ENCODE measurements around the gene GSDME. TPM values are rescaled to one million over a fixed set of nuclear protein-coding genes. Genes with fewer than 3 reads are reported as not detected.
A peak's percentile ranks its signal among the peaks of the same experiment; 100 is the strongest.

GSDME gene
- total RNA-seq, 2 donors from 2014 or later, result 0.50 to 1.6 TPM

GRCh38 chr7:24715661-24716479, 41.4 kb downstream of the GSDME start:
- H3K4me1 Mint-ChIP-seq, result peaks cover 14% of the 10 kb centered on the region
- no peak overlapping the region for H3K4me3 Mint-ChIP-seq
- H3K27me3 Mint-ChIP-seq, result peaks cover 15% of the 10 kb centered on the region
- no peaks in the 10 kb centered on the region for H3K9me3 Mint-ChIP-seq
- no peaks in the 10 kb centered on the region for H3K36me3 Mint-ChIP-seq (ENCODE audit: low read depth)
- ATAC-seq (replicated peaks), result peak; percentile 52
- no peak overlapping the region for H3K27ac Mint-ChIP-seq

GRCh38 chr7:24715171-24715570, 42.1 kb downstream of the GSDME start:
- Mint-ChIP-seq H3K36me3 (ENCODE audit: low read depth) (no peaks in the 10 kb centered on the region), H3K9me3 (no peaks in the 10 kb centered on the region), H3K4me3 (no peak overlapping the region), H3K27ac (no peak overlapping the region), H3K4me1 (peaks cover 14% of the 10 kb centered on the region), H3K27me3 (peaks cover 12% of the 10 kb centered on the region)
- peak; percentile 19 for ATAC-seq (replicated peaks)

- H3K27me3 Mint-ChIP-seq, result peaks cover 12% of the 10 kb centered on the region
- no peak overlapping the region for H3K4me3 Mint-ChIP-seq
- H3K36me3 Mint-ChIP-seq (ENCODE audit: low read depth), result no peaks in the 10 kb centered on the region
- ATAC-seq (replicated peaks), result no peak
- peaks cover 14% of the 10 kb centered on the region for H3K4me1 Mint-ChIP-seq
- no peak overlapping the region for H3K27ac Mint-ChIP-seq
- no peaks in the 10 kb centered on the region for H3K9me3 Mint-ChIP-seq
These were observed 42.6 kb downstream of the GSDME start for GRCh38 chr7:24714676-24715010.

- Mint-ChIP-seq H3K27ac (no peak overlapping the region), H3K27me3 (peaks cover 14% of the 10 kb centered on the region), H3K4me3 (no peak overlapping the region), H3K4me1 (peaks cover 14% of the 10 kb centered on the region), H3K9me3 (no peaks in the 10 kb centered on the region), H3K36me3 (ENCODE audit: low read depth) (no peaks in the 10 kb centered on the region)
- no peak for ATAC-seq (replicated peaks)
These were observed 43.2 kb downstream of the GSDME start for GRCh38 chr7:24713850-24714675.

- Mint-ChIP-seq H3K4me1 (peaks cover 14% of the 10 kb centered on the region), H3K27ac (no peak overlapping the region), H3K9me3 (no peaks in the 10 kb centered on the region), H3K36me3 (ENCODE audit: low read depth) (no peaks in the 10 kb centered on the region), H3K27me3 (peaks cover 15% of the 10 kb centered on the region), H3K4me3 (no peak overlapping the region)
- no peak for ATAC-seq (replicated peaks)
These were observed 44.0 kb downstream of the GSDME start for GRCh38 chr7:24713039-24713793.

- Mint-ChIP-seq H3K27me3 (peaks cover 3% of the 10 kb centered on the region), H3K36me3 (ENCODE audit: low read depth) (no peaks in the 10 kb centered on the region), H3K4me3 (no peak overlapping the region), H3K27ac (no peak overlapping the region), H3K4me1 (peaks cover under 1% of the 10 kb centered on the region), H3K9me3 (no peaks in the 10 kb centered on the region)
- ATAC-seq (replicated peaks), result no peak
These were observed 47.5 kb downstream of the GSDME start for GRCh38 chr7:24709585-24710360.

- H3K4me3 Mint-ChIP-seq, result no peak overlapping the region
- no peaks in the 10 kb centered on the region for H3K36me3 Mint-ChIP-seq (ENCODE audit: low read depth)
- no peaks in the 10 kb centered on the region for H3K4me1 Mint-ChIP-seq
- no peak for ATAC-seq (replicated peaks)
- no peak overlapping the region for H3K27ac Mint-ChIP-seq
- peaks cover 2% of the 10 kb centered on the region for H3K27me3 Mint-ChIP-seq
- H3K9me3 Mint-ChIP-seq, result no peaks in the 10 kb centered on the region
These were observed 48.2 kb downstream of the GSDME start for GRCh38 chr7:24709051-24709450.

GRCh38 chr7:24707988-24708615, 49.2 kb downstream of the GSDME start:
- H3K9me3 Mint-ChIP-seq, result no peaks in the 10 kb centered on the region
- ATAC-seq (replicated peaks), result no peak
- peaks cover 2% of the 10 kb centered on the region for H3K27me3 Mint-ChIP-seq
- H3K27ac Mint-ChIP-seq, result no peak overlapping the region
- no peaks in the 10 kb centered on the region for H3K4me1 Mint-ChIP-seq
- H3K4me3 Mint-ChIP-seq, result no peak overlapping the region
- H3K36me3 Mint-ChIP-seq (ENCODE audit: low read depth), result no peaks in the 10 kb centered on the region

GRCh38 chr7:24706211-24707170, 50.8 kb downstream of the GSDME start:
- H3K4me1 Mint-ChIP-seq, result no peaks in the 10 kb centered on the region
- H3K27ac Mint-ChIP-seq, result no peak overlapping the region
- H3K36me3 Mint-ChIP-seq (ENCODE audit: low read depth), result no peaks in the 10 kb centered on the region
- no peak for ATAC-seq (replicated peaks)
- peaks cover 2% of the 10 kb centered on the region for H3K27me3 Mint-ChIP-seq
- no peak overlapping the region for H3K4me3 Mint-ChIP-seq
- H3K9me3 Mint-ChIP-seq, result no peaks in the 10 kb centered on the region

GRCh38 chr7:24705461-24705954, 51.8 kb downstream of the GSDME start:
- Mint-ChIP-seq H3K36me3 (ENCODE audit: low read depth) (no peaks in the 10 kb centered on the region), H3K4me1 (no peaks in the 10 kb centered on the region), H3K27ac (no peak overlapping the region), H3K4me3 (no peak overlapping the region), H3K9me3 (no peaks in the 10 kb centered on the region), H3K27me3 (peaks cover 2% of the 10 kb centered on the region)
- ATAC-seq (replicated peaks), result no peak

GRCh38 chr7:24704311-24704710, 53.0 kb downstream of the GSDME start:
- Mint-ChIP-seq H3K36me3 (ENCODE audit: low read depth) (no peaks in the 10 kb centered on the region), H3K4me1 (no peaks in the 10 kb centered on the region), H3K9me3 (no peaks in the 10 kb centered on the region), H3K4me3 (no peak overlapping the region), H3K27ac (no peak overlapping the region), H3K27me3 (peaks cover 2% of the 10 kb centered on the region)
- no peak for ATAC-seq (replicated peaks)

- Mint-ChIP-seq H3K4me1 (no peaks in the 10 kb centered on the region), H3K36me3 (ENCODE audit: low read depth) (no peaks in the 10 kb centered on the region), H3K27me3 (no peaks in the 10 kb centered on the region), H3K27ac (no peak overlapping the region), H3K9me3 (no peaks in the 10 kb centered on the region), H3K4me3 (no peak overlapping the region)
- no peak for ATAC-seq (replicated peaks)
These were observed 54.0 kb downstream of the GSDME start for GRCh38 chr7:24703296-24703695.

- H3K36me3 Mint-ChIP-seq (ENCODE audit: low read depth), result no peaks in the 10 kb centered on the region
- H3K4me3 Mint-ChIP-seq, result no peak overlapping the region
- no peaks in the 10 kb centered on the region for H3K4me1 Mint-ChIP-seq
- H3K27me3 Mint-ChIP-seq, result no peaks in the 10 kb centered on the region
- no peak overlapping the region for H3K27ac Mint-ChIP-seq
- no peak for ATAC-seq (replicated peaks)
- no peaks in the 10 kb centered on the region for H3K9me3 Mint-ChIP-seq
These were observed 54.5 kb downstream of the GSDME start for GRCh38 chr7:24702755-24703154.

All from activated T-helper 17 cell treated with anti-CD3 and anti-CD28 coated beads, Interleukin-2, amount 50 U/mL, for 72 hours (primary cell).